HG03064 (cell line): ENCODE measurements around the gene GALNT1.

Source experiments
- ATAC-seq: cut with Tn5 transposase; IDR thresholded peaks from one replicate; pipeline ENCODE4 v1.9.1; 2021; ENCODE audit warnings: low read depth; ENCODE audit not compliant: unreplicated experiment

GALNT1 gene

DNA sequence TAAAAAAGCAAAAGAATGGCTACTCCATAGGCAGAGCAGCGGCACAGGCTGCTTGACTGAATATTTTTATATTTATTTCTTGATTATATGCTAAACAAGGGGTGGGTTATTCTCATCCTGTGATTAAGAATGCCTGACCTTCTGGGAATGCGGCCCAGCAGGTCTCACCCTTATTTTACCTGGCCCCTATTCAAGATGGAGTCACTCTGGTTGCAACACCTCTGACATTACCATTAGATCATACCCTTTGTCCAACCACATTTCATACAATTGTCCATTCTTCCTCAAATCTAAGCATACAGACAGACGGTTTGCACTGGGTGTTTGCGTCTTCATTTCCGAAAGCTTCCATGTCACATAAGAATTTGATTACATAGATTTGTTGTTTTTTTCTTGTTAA, 168.2 kb downstream of the GALNT1 start:
- no peak for ATAC-seq

DNA sequence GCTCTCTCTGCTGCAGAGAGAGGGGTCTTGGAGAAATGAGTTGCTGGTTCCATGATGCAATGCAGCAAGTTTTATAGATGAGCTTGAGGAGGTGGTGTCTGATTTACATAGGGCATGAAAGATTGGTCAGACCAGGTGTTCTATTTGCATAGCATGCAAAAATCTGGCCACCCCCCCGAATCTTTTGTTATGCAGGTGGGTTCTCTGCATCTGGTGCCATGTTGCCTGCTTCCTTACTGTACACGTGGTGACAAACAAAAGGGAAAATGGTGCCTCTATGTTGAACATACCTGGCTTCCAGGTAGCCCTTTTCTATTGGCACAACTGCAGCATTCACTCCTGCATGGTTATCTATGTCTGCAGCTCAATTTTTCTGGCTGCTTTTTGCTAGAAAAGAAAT, 169.4 kb downstream of the GALNT1 start:
- no peak for ATAC-seq

DNA sequence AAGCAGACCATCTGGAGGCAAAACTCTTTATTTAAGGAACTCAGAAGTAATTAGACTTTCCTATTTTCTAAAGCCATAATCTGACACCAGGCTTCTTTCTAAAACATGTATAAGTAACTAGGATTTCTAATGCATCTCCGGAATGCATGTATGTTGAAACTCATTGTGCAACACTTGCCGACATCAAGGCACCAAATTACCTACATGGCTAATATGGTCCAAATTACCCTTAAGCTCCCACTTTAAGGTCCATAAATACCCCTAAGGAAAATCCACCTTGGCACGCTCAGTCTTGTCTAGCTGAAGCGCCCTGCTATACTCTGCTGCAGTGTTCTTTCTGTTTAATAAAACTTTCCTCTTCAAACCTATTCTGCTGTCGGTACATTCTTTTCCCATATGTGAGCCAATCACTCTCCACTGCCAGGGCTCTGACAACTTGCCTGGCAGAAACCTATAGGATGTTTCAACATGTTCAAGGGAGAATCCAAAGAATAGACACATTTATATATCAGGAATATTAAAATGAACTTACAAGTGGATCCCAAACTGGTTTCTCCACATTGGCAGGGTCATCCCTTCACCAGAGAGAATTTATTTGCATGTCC, 171.9 kb downstream of the GALNT1 start:
- ATAC-seq = no peak

DNA sequence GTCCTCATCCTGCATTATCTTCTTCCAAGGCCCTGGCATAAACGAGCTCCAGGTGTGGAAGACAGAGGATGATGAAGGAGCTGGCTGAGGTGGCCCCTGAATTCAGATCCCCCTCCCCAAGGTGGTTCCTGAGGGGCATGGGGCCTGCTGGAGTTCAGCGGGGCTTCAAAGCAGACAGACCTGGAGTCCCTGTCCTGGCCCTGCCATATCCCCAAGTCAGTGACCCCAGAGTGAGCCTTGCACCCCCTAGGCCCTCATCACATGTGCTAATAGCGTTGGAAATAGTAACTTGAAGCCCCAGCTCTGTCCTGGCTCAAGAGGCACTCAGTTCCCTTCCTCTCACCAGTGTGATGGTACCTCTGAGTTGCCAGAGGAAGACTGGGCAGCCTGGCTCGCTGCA, 172.9 kb downstream of the GALNT1 start:
- no peak for ATAC-seq

DNA sequence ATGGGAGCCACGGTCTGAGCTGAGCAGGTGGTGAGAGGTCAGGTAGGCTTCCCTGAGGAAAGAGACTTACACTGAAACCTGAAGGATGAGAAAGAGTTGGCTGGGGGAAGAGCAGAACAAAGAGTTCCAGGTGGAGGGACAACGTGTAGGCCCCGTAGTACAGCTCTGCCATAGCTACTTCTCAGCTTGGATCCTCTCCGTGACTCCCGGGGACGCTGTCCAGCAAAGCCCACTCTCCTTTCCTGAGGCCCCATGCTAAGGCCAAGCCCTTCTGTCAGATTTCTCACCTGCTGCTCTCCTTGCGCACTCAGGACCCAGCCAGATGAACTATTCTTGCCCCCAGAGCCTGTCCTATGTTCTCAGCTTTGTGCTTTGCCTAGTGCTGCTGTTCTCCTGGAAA, 173.8 kb downstream of the GALNT1 start:
- ATAC-seq = no peak

DNA sequence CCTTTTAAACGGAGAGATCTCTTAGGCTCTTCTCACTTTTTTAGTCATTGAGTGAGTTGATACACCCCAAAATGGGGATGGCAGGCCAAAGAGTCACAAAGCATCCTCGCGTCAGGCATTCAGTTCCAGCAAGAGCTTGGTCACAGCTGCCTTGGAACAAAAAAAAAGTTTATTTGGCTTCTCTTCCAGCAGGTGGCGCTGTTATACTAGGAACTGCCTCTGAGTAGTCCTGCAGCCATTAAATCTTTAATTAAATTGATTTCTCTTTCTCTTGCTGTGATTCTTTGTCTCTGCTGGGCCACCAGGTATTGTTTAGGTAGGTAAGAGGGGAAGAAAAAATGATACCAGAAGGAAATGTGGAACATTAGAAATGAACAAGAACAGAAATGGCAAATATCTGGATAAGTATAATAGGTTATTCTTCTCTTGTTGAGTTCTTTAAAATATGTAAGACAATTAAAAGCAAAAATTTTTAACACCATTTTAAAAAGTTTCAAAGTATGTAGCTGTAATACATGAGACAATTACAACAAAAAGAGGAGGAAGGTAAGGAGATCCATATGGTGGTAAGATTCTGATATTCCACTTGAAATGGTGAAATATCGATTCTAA, 175.1 kb downstream of the GALNT1 start:
- ATAC-seq = no peak
